Measurements from ENCODE around the gene HSBP1.

HSBP1 gene

DNA sequence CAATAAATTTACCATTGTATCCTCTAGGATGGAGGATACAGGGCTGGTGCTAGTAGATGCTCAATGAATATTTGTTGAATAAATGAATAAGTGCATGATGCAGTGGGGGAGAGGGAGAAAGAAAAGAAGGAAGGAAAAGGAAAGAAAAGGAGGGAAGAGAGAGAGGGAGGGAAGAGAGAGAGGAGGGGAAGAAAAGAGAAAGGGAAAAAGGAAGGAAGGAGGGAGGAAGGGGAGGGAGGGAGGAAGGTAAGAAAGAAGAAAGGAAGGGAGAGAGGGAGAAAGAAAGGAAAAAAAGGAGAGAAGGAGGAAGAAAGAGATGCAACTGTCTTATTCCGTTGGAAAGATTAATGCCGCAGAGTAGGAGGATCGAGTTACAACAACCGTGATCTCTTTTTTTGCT lies 30.4 kb downstream of the HSBP1 start:
- DNase-seq (ENCODE audit: low read depth, low spot score): no peak

DNA sequence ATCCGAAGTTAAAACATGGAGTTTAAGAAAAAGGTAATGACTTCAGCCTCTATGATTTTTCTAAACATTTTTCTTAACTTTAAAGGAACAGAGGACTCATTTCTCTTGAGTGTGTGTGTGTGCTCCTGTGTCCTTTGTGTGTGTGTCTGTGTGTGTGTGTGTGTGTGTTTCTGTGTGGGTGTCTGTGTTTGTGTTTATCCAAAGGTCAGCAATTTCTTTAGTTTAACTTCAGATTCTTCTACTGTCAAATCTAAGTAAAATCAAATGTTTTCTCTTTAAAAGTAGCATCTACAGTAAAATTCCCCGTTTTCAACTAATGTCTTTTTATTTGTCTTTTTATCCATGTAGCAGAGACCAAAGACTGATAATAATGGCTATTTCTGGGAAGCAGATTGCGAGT lies 31.8 kb downstream of the HSBP1 start:
- DNase-seq (ENCODE audit: low read depth, low spot score): no peak

DNA sequence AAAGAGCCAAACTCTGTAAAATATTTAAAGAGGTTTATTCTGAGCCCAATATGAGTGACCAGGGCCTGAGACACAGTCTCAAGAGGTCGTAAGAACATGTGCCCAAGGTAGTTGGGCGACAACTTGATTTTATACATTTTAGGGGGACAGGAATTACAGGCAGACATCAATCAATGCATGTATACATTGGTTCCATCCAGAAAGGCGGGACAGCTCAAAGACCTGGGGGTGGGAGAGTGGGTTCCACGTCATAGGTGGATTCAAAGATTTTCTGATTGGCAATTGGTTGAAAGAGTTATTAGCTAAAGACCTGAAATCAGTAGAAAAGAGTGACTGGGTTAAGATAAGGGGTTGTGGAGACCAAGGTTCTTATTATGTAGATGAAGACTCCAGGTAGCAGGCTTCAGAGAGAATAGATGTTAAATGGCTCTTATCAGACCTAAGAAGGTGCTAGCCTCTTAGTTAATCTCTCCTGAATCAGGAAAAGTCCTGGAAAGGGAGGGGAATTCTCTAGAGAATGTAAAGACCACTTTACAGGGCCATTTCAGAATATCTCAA lies 32.4 kb downstream of the HSBP1 start:
- DNase-seq (ENCODE audit: low read depth, low spot score): no peak

DNA sequence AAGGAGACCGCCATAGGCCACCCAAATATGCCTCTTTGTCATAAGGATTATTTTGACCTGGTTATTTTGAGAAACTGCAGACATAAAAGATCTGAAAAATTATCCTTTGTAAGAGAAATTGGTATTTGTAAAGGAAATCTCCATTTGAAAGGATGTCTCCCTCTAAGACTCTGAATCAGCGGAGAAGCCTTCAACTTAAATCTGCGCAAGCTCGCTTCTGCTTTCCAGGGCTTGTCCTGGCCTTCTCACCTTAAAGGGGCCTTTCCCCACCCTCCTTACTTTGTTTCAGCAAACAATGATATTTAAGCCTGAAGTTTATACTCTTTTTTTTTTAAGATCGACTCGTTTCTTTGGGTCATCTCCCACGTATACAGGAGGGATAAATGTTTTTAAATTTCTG lies 34.5 kb downstream of the HSBP1 start:
- DNase-seq (ENCODE audit: low read depth, low spot score): no peak

DNA sequence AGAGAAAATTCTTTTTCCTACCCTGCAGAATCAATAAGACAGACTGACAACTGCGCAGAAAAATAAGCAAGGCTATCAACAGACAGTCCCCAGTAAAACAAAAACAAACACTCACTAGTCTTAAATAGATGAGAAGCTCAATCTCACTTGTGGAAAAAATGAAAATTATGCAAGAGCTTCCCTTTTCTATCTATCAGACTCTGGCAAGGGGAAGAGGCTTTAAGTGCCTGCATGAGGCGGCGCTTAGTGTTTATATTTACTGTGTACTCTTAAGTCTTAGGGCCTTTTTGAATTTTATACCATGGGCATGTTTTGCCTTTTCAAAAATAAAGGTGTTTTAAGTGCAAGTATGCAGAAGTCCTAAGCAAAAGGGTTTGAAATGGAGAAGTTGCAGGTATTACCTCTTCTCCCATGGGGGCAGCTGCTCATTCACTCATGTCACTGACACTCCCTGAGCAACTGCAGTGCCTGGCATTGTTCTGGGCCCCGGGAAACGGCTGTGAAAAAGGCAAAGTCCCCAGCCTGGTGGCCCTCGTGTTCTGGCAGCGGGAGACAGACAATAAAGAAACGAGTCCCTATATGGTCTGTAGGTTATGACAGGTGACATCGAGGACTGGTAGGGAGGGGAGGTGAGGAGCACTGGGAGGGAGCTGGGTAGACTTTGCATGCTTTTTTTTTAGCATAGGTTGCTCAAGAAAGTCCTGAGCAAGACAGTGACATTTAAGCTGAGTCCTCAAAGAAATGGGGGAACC lies 35.2 kb downstream of the HSBP1 start:
- no peak for DNase-seq (ENCODE audit: low read depth, low spot score)

DNA sequence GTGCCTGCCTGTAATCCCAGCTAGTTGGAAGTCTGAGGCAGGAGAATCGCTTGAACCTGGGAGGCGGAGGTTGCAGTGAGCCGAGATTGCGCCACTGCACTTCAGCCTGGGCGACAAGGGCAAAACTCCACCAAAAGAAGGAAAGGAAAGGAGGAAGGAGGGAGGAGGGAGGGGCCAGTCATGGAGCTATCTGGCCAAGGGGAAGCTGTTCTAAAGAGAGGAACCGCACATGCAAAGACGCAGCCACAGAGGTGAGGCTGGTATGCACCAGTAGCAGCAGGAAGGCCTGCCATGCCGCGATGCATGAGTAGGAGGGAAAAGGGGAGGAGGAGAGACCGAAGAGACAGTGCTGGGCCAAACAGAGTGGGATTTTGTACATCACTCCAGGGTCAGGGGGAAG lies 35.9 kb downstream of the HSBP1 start:
- DNase-seq (ENCODE audit: low read depth, low spot score): no peak

DNA sequence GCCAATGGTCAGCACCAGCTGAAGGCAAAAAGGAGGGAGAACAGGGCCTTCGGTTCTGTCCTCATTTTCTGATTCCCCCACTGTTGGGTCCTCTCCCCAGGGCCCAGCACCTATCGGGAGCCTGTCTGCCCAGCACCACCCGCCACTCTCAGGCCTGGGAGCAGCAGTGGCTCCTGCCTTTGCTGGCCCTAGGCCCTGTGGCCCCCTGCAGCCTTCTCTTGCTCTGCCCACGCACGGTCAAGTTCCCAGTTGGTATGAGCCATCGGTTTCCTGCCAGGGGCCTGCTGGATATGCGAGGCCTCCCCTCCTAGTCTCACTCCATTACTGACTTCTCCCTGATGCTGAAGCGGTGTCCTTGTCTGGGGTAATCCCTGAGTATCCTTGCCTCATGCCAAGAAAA lies 37.5 kb downstream of the HSBP1 start:
- DNase-seq (ENCODE audit: low read depth, low spot score): no peak

DNA sequence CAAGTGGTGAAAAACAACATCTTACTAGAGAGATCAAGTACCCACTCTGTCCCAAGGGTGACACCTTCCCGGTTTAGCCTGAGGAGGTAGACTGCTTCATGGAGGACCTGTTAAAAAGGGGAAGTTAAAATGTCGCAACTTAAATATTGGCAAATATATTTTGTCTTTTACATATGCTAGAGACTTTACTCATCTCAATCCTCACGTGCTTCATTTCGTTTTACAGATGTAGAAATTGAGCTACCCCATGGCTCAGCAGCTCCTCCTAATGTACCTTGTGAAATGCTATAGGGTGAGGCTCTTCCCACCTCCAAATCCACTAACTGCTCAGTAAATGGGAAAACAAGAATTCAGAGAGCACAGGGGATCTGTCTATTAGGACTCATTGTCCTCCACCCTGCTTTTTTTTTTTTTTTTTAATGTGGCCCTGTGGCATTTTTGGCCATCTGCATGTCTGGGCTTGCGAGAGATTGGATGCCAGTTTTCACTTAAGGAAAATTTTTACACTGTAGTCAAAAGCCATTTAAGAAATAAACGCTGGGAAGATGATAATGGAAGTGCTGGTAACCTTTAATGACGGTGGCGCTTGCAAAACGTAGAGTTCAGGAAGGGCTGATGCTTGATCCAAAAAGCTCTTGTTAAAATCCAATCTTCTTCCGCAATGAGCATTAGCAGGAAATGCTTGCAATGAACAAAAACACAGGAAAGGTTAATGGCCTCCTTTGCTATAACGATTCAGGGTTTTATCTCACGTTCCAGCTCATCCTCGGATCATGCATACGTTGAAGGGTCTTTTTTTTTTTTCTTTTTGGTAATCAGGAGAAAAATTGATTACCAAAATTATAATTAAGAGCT lies 39.8 kb downstream of the HSBP1 start:
- DNase-seq (ENCODE audit: low read depth, low spot score): no peak

DNA sequence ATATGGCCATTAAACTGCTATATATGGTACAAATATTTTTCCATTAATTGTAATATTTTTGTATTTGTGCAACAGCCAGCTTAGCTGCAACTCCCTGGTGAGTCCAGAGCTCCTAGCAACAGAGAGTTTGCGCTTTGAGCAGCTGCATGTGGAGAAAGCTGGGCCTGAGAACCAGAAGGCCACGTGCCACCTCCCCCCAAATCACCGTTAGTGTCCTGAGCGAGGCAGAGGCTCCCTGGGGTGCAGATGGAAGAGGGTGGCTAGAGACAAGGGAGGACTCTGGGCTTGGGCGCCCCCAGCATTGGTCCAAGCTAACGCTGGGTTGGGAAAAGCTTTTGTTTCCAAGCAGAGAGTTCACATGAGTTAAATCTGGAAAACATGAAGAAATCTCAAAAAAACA lies 41.6 kb downstream of the HSBP1 start:
- no peak for DNase-seq (ENCODE audit: low read depth, low spot score)

DNA sequence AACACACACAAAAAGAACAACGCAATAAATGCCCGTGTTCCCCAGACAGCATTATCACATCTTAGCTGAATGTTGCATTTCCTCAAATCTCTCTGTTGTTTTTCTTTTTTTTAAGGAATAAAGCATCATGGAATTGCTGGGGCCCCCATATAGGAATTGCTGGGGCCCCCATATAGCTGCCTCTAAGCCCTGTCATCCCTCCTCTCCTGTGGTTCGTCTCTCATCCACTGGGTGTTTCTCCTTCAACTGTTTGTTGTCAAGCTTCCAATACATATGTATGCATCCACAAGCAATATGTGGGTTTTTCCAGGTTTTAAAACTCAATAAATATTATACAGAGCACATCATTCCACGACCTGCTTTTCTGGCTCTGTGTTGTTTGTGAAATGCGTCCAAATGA lies 43.2 kb downstream of the HSBP1 start:
- DNase-seq (ENCODE audit: low read depth, low spot score): no peak

DNA sequence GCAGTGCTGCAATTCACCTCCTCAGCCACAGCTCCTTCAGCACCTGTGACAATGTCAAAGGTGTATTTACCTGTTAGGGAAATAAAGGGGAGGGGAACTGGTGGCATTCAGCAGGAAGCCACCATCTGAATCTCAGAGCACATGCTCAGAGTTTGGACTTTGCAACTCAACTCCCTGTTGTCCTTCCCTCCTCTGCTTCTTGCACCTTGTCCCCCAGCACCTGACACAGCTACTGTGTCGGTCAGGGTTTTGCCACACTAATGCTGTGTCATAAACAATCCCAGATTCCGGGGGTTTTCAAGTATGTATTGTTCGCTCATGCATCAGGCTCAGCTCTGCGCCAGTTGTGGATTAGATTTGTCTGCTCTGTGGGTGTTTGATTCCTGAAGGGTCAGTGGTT lies 43.7 kb downstream of the HSBP1 start:
- DNase-seq (ENCODE audit: low read depth, low spot score): no peak

DNA sequence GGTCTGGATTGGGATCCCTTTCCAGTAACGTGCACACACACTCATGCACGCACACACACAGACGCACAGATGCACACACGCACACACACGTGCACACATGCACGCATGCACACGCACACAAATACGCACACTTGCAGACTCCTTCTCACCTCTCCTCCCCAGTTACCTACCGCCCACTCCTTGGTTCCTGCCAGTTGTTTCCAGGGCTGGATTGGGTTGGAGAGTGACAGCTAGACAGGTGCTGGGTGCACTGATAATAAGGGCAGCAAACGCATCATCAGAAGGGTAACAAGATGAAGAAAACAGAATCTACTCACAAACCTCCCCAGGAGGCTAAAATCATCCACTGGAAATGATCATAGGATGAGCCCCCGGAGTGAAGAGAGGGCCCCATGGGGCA lies 45.0 kb downstream of the HSBP1 start:
- no peak for DNase-seq (ENCODE audit: low read depth, low spot score)

DNA sequence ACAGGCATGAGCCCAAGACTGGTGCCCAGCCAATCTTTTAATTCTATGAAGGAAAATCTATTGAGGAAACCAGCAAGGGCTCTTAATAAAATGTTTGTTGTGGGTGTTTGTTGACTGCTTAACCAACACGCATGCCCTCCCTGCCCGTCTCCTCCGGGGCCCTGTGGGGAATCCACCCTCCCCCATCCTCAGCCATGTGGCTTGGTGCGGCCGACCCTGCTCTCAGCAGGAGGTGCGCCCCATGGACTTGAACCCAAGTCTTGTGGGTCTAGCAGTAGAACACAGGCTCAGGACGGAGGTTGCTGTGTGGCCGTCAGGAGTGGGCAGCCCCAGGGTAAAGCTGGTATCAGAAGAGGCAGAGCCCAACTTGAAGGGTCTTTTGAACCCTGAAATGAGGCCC lies 46.1 kb downstream of the HSBP1 start:
- DNase-seq (ENCODE audit: low read depth, low spot score): no peak

DNA sequence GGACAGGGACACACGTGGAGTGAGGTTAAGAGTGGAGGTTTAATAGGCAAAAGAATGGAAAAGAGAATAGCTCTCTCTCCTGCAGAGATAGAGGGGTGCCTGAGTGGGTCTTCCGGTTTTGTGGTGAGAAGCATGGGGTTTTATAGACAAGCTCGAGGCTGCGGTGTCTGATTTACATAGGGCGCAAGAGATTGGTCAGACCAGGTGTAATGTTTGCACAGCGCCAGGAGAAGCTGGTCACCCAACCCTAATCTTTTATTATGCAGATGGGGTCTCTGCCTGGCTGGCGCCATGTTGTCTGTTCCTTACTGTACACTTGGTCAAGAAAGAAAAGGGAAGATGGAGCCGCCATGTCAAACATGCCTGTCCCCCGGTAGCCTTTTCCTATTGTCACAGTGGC lies 46.6 kb downstream of the HSBP1 start:
- DNase-seq (ENCODE audit: low read depth, low spot score): no peak

DNA sequence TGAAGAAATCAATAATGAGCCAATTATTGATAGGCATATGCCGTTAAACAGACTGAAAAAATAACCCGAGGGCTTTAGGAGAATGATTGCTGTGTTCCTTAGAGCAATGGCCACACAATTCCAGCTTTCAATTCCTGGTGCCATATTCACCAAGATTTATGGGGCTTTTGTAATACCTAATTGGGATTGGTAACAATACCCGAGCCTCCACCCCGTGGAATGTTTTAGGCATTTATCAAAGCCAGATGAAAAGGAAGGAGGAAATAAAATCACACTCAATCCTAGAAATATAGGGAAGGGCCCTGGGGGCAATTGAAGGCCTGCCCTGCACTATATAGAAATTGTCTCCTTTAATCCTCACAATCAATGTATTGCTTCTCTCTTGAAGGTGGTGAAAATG lies 49.0 kb downstream of the HSBP1 start:
- DNase-seq (ENCODE audit: low read depth, low spot score): no peak

DNA sequence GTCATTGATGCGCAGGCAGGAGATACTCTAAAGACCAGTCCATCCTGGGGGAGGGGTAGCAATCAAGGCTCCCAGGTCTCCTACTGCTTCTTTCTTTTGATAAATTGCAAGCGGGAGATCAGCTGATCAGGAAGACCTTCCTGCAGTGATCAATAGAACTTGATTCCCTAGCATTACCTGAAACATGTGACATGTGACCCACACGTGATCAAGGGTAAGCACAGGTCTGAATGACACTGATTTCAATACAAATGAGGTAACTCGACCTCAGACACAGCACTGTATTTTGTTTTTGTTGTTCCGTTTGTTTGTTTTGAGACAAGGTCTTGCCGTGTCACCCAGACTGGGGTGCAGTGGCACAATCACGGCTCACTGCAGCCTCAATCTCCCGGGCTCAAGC lies 51.5 kb downstream of the HSBP1 start:
- no peak for DNase-seq (ENCODE audit: low read depth, low spot score)

DNA sequence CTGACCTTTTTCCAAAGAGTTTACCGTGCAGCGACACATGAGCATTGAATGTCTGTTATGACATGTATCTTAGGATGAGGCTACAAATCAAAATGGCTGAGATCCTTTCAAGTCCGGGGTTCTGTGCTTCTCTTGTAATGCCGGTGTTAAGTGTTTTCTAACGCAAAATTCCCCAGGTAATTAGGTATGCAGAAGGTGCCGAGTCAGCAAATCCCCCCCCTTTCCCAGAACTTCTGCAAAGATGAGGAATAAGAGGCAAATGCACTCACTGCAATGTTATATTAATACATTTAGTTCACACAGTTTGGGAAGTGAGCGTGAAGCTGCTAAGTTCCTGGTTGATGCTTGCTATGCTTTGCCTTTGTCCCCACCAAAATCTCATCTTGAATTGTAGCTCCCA lies 54.9 kb downstream of the HSBP1 start:
- no peak for DNase-seq (ENCODE audit: low read depth, low spot score)

DNA sequence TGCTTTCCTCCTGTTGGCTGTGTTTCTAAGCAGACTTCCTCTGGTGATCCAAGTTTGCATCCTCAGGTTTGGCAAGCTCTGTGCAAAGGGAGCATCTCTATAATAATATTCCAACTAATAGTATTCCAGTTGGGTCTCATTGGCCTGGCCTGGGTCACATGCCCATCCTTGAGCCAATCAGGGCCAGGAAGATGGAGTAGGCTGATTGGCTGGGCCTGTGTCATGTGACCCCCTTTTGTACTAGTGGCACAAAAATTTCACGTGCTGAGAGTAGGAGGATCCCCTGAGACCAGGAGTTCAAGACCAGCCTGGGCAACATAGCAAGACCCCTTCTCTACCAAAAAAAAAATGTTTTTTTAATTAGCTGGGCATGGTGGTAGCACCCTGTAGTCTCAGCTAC lies 55.9 kb downstream of the HSBP1 start:
- DNase-seq (ENCODE audit: low read depth, low spot score): no peak

Data from astrocyte of the hippocampus (primary cell).